DND-41 (cell line): ENCODE results near the gene MAGI3.
"Not testable (repeated sequence)": the region's sequence is repeated elsewhere in the genome, so short reads cannot be mapped to it uniquely, and the experiment has no call there.

Experiments
- ATAC-seq: fragments of 200-7000 bp; cut with Tn5 transposase; 3 replicates; pipeline ENCODE4 v1.9.1; 2021; ENCODE audit warnings: low read depth; ENCODE audit not compliant: insufficient read depth
- DNase-seq: peaks from one replicate; pipeline ENCODE4 v3.0.0-alpha.2; 2020
- H2AFZ ChIP-seq: 2 replicates; pipeline ENCODE4 v1.6.0; 2012; ENCODE audit warnings: low read depth, low read length
- H3K27ac ChIP-seq: 2 replicates; pipeline ENCODE4 v1.5.1; 2012; ENCODE audit warnings: low read length, inconsistent platforms
- H3K27me3 ChIP-seq: fragments of 200-600 bp; sonication (generic); 2 replicates; pipeline ENCODE4 v1.6.0; 2012; ENCODE audit warnings: low read length, mild to moderate bottlenecking, inconsistent platforms; ENCODE audit not compliant: insufficient read depth, poor library complexity
- H3K36me3 ChIP-seq: 2 replicates; pipeline ENCODE4 v1.5.1; 2012; ENCODE audit warnings: low read length, inconsistent platforms; ENCODE audit not compliant: insufficient read depth
- H3K4me1 ChIP-seq: 2 replicates; pipeline ENCODE4 v1.5.1; 2012; ENCODE audit warnings: mild to moderate bottlenecking, low read length; ENCODE audit not compliant: insufficient read depth
- H3K4me2 ChIP-seq: 2 replicates; pipeline ENCODE4 v1.6.0; 2012; ENCODE audit warnings: mild to moderate bottlenecking, moderate library complexity, low read length, inconsistent platforms; ENCODE audit not compliant: insufficient read depth
- H3K4me3 ChIP-seq, 2 experiments: fragments of 200-600 bp in 1 of 2; shearing (Covaris generic) in 1 of 2; 2 replicates each; pipeline ENCODE4 v1.5.1; 2012 to 2016; ENCODE audit warnings: inconsistent platforms in 2 of 2, low read length in 2 of 2, mild to moderate bottlenecking in 2 of 2, low read depth in 1 of 2, moderate library complexity in 1 of 2
- H3K79me2 ChIP-seq: 2 replicates; pipeline ENCODE4 v1.6.0; 2012; ENCODE audit warnings: low read length, inconsistent platforms; ENCODE audit not compliant: insufficient read depth
- H3K9ac ChIP-seq: 2 replicates; pipeline ENCODE4 v1.6.0; 2012; ENCODE audit warnings: low read depth, mild to moderate bottlenecking, inconsistent platforms, low read length, moderate library complexity
- H3K9me3 ChIP-seq: 2 replicates; pipeline ENCODE4 v1.5.1; 2012; ENCODE audit warnings: low read length, moderate library complexity, mild to moderate bottlenecking, inconsistent platforms; ENCODE audit not compliant: insufficient read depth, severe bottlenecking
- H4K20me1 ChIP-seq: 2 replicates; pipeline ENCODE4 v1.6.0; 2012; ENCODE audit warnings: low read length; ENCODE audit not compliant: insufficient read depth
- CTCF ChIP-seq: IDR thresholded peaks from 2 replicates; pipeline ENCODE4 v1.5.1; 2012; ENCODE audit warnings: borderline replicate concordance, low read length, moderate library complexity, mild to moderate bottlenecking; ENCODE audit not compliant: poor library complexity, severe bottlenecking; ENCODE audit errors: extremely low read depth
- EZH2 ChIP-seq: IDR thresholded peaks from 3 replicates; pipeline ENCODE4 v1.6.1; 2012; ENCODE audit warnings: borderline replicate concordance, low read depth, mild to moderate bottlenecking, moderate library complexity, low read length, inconsistent platforms; ENCODE audit not compliant: severe bottlenecking

Gene MAGI3

GRCh38 chr1:113718621-113719020 is 328.3 kb downstream of the MAGI3 start:
- ATAC-seq, DNase-seq, H2AFZ ChIP-seq, H3K79me2 ChIP-seq, H3K9ac ChIP-seq, H3K4me3 ChIP-seq, H3K27me3 ChIP-seq, H3K4me1 ChIP-seq, H4K20me1 ChIP-seq, H3K27ac ChIP-seq, H3K4me2 ChIP-seq: not testable (repeated sequence)
- Histone ChIP-seq H3K36me3 (peaks cover 64% of the 10 kb centered on the region), H3K9me3 (peaks cover 30% of the 10 kb centered on the region)

GRCh38 chr1:113721010-113721409 is 330.7 kb downstream of the MAGI3 start:
- no peaks in the 10 kb centered on the region for H3K79me2 ChIP-seq
- H3K9ac ChIP-seq, result no peak overlapping the region
- DNase-seq (no peak), ATAC-seq (no peak)
- H3K4me2 ChIP-seq, result no peak overlapping the region
- no peak overlapping the region for H3K4me3 ChIP-seq
- H3K27me3 ChIP-seq, result no peaks in the 10 kb centered on the region
- no peak for TF ChIP-seq EZH2
- TF ChIP-seq CTCF, result no peak
- no peak overlapping the region for H3K27ac ChIP-seq
- H3K36me3 ChIP-seq, result peaks cover 68% of the 10 kb centered on the region
- H4K20me1 ChIP-seq, result no peaks in the 10 kb centered on the region
- no peaks in the 10 kb centered on the region for H3K4me1 ChIP-seq
- H3K9me3 ChIP-seq, result peaks cover 30% of the 10 kb centered on the region
- H2AFZ ChIP-seq, result no peak overlapping the region

- DNase-seq, result no peak
These were observed 342.5 kb downstream of the MAGI3 start for GRCh38 chr1:113732802-113733201.

GRCh38 chr1:113734357-113735055 is 344.2 kb downstream of the MAGI3 start:
- H3K27me3 ChIP-seq, result no peaks in the 10 kb centered on the region
- H3K4me3 ChIP-seq, result no peak overlapping the region
- no peak overlapping the region for H3K9ac ChIP-seq
- peaks cover 44% of the 10 kb centered on the region for H3K36me3 ChIP-seq
- H3K79me2 ChIP-seq, result no peaks in the 10 kb centered on the region
- no peak for DNase-seq
- no peak overlapping the region for H2AFZ ChIP-seq
- no peak overlapping the region for H3K27ac ChIP-seq
- no peaks in the 10 kb centered on the region for H3K9me3 ChIP-seq
- no peak overlapping the region for H3K4me2 ChIP-seq
- ATAC-seq, result no peak
- H4K20me1 ChIP-seq, result no peaks in the 10 kb centered on the region
- no peak for TF ChIP-seq CTCF
- no peak for TF ChIP-seq EZH2
- no peaks in the 10 kb centered on the region for H3K4me1 ChIP-seq

More at GRCh38 chr1:113732802-113733201, 342.5 kb downstream of the MAGI3 start:
- Histone ChIP-seq H2AFZ (no peak overlapping the region), H3K4me2 (no peak overlapping the region), H3K9ac (no peak overlapping the region), H3K27ac (no peak overlapping the region), H3K36me3 (peaks cover 39% of the 10 kb centered on the region), H3K9me3 (no peaks in the 10 kb centered on the region), H3K4me3 (no peak overlapping the region), H3K27me3 (no peaks in the 10 kb centered on the region), H4K20me1 (no peaks in the 10 kb centered on the region), H3K4me1 (no peaks in the 10 kb centered on the region), H3K79me2 (no peaks in the 10 kb centered on the region)
- ATAC-seq, result no peak
- TF ChIP-seq CTCF (no peak), EZH2 (no peak)
